ENCODE measurements around the gene CNN2. TPM values are rescaled to one million over a fixed set of nuclear protein-coding genes. Genes with fewer than 3 reads are reported as not detected.

The CNN2 gene
- total and polyA plus RNA-seq, 2 of the 8 experiments (the other 6 are each of a cell fraction or from before 2014, with no cell fraction given), result 189 to 551 TPM

- ChIA-PET CTCF (ENCODE audit: partially characterized antibody) (interaction anchor here (0.9 to 2.4 kb wide), 5 partner anchors 9 to 192 kb away, joined by 3 to 10 read pairs (median 5); partner anchors contain the start of gene ARHGAP45), POLR2A (ENCODE audit: partially characterized antibody) (interaction anchor here (1.1 to 3.0 kb wide), 4 partner anchors 8 to 28 kb away, joined by 3 to 12 read pairs (median 4); partner anchors contain the start of gene ARHGAP45)
- peaks cover 3% of the 10 kb centered on the region; the same call in 1 of the 2 replicates for H3K23me2 ChIP-seq (ENCODE audit: low read depth, low read length)
- H3K9me3 ChIP-seq (ENCODE audit: insufficient read depth in 2 of 2, low read depth in 1 of 2, low read length in 1 of 2), result peaks cover 38 to 55% of the 10 kb centered on the region in 2 experiments
- H2BK20ac ChIP-seq (ENCODE audit: low read length), result no peak overlapping the region
- no peak overlapping the region for H2BK12ac ChIP-seq (ENCODE audit: low read depth, low read length)
- peaks cover 0 to 49% (median 14%) of the 10 kb centered on the region in 4 experiments; a peak in 6 of 8 replicates for H3K36me3 ChIP-seq (ENCODE audit: control insufficient read depth in 2 of 4, insufficient read depth in 4 of 4, low read length in 3 of 4)
- H3K4me2 ChIP-seq (ENCODE audit: insufficient read depth in 1 of 2, low read depth in 2 of 2, low read length in 2 of 2), result no peak overlapping the region
- H3K56ac ChIP-seq (replicated peaks; ENCODE audit: insufficient read length, low read depth, low read length), result no peak overlapping the region
- H4K8ac ChIP-seq (ENCODE audit: extremely low read depth, insufficient read depth, low read length), result no peak overlapping the region
- H2AK5ac ChIP-seq (ENCODE audit: low read depth, low read length), result no peak overlapping the region
- H3K18ac ChIP-seq (ENCODE audit: extremely low read depth, low read length), result no peak overlapping the region
- H4K20me1 ChIP-seq (replicated peaks in 1 of 2; ENCODE audit: control insufficient read depth in 1 of 2, insufficient read depth in 2 of 2, low read length in 2 of 2), result peaks cover 0 to 2% of the 10 kb centered on the region in 2 experiments
- H3K9ac ChIP-seq (replicated peaks in 1 of 4; ENCODE audit: extremely low read depth in 1 of 4, low read depth in 3 of 4, low read length in 3 of 4), result no peak overlapping the region
- no peaks in the 10 kb centered on the region for H3K79me2 ChIP-seq (ENCODE audit: control insufficient read depth in 1 of 2, insufficient read depth in 2 of 2, low read length in 2 of 2)
- 92% methylated on average over 20 of the region's 20 CpGs; no CpG with 5 or more reads in 1 of the 2 experiments for WGBS, 2 experiments (ENCODE audit: extremely low coverage in 1 of 2, insufficient coverage in 1 of 2, insufficient read length in 1 of 2, insufficient replicate concordance in 2 of 2, low coverage in 1 of 2, low lambda C conversion rate in 2 of 2, missing lambda C conversion rate in 1 of 2)
- H3K23ac ChIP-seq (ENCODE audit: insufficient read length), result no peak overlapping the region
- no peak overlapping the region for H2AFZ ChIP-seq (ENCODE audit: low read length)
- H3K14ac ChIP-seq (ENCODE audit: insufficient read length), result no peak overlapping the region
- H3K4me1 ChIP-seq (replicated peaks in 1 of 4; ENCODE audit: control insufficient read depth in 3 of 4, insufficient read depth in 4 of 4, low read length in 3 of 4), result no peaks in the 10 kb centered on the region
- H3K4ac ChIP-seq (replicated peaks; ENCODE audit: insufficient read length, low read depth, low read length), result no peak overlapping the region
- no peak overlapping the region for H2BK5ac ChIP-seq (ENCODE audit: low read depth, low read length)
- H2BK15ac ChIP-seq (ENCODE audit: low read length), result no peak overlapping the region
- no peak for TF ChIP-seq RFX5 (IDR thresholded peaks at IDR 0.05; ENCODE audit: borderline replicate concordance, low read depth, low read length)
- no peak overlapping the region for H4K91ac ChIP-seq (replicated peaks; ENCODE audit: insufficient read length, low read length)
- H3K27ac ChIP-seq (ENCODE audit: low read depth, low read length), result no peak overlapping the region
- no peak overlapping the region for H3K4me3 ChIP-seq (ENCODE audit: extremely low read depth in 1 of 4, insufficient read depth in 2 of 4, low read depth in 3 of 4, low read length in 4 of 4)
- FAIRE-seq, result no peak
- H3K79me1 ChIP-seq (ENCODE audit: low read depth, low read length), result no peaks in the 10 kb centered on the region
- no peak overlapping the region for H2BK120ac ChIP-seq (replicated peaks; ENCODE audit: low read depth, low read length)
- no peak for DNase-seq (ENCODE audit: low read depth in 1 of 2, low spot score in 2 of 2)
- H4K5ac ChIP-seq (ENCODE audit: insufficient read length, low read depth, low read length), result no peak overlapping the region
- H3K27me3 ChIP-seq (replicated peaks in 1 of 4; ENCODE audit: control insufficient read depth in 3 of 4, extremely low read depth in 1 of 4, insufficient read depth in 3 of 4, low read length in 3 of 4), result no peaks in the 10 kb centered on the region; a peak in 1 of 7 replicates
These were observed 29.6 kb downstream of the CNN2 start for GRCh38 chr19:1055886-1056620.

Data from H1 (cell line).